22Rv1 (cell line): ENCODE measurements around the gene MAP2K2.
A peak's percentile ranks its signal among the peaks of the same experiment; 100 is the strongest.

Experiments
- H3K27ac ChIP-seq: fragments of 450-650 bp; 2 replicates; pipeline ENCODE4 v1.5.1; 2017
- CTCF ChIP-seq: fragments of 450-650 bp; IDR thresholded peaks from 2 replicates; pipeline ENCODE4 v1.5.1; 2017; ENCODE audit warnings: mild to moderate bottlenecking
- ZFX ChIP-seq: fragments of 450-650 bp; IDR thresholded peaks from 2 replicates; pipeline ENCODE4 v1.6.1; 2017; ENCODE audit warnings: antibody characterized with exemption, borderline replicate concordance

The MAP2K2 gene

GRCh38 chr19:4090356-4091220 lies 33.3 kb downstream of the MAP2K2 start:
- TF ChIP-seq CTCF (no peak), ZFX (no peak)
- H3K27ac ChIP-seq = no peak overlapping the region

- TF ChIP-seq CTCF (no peak), ZFX (no peak)
- H3K27ac ChIP-seq = no peak overlapping the region
Observed at GRCh38 chr19:4089946-4090345, 34.0 kb downstream of the MAP2K2 start.

GRCh38 chr19:4089400-4089908 lies 34.5 kb downstream of the MAP2K2 start:
- TF ChIP-seq ZFX (no peak), CTCF (no peak)
- H3K27ac ChIP-seq = no peak overlapping the region

GRCh38 chr19:4088975-4089374 lies 34.9 kb downstream of the MAP2K2 start:
- no peak for TF ChIP-seq CTCF
- TF ChIP-seq ZFX = no peak
- H3K27ac ChIP-seq = no peak overlapping the region

GRCh38 chr19:4087787-4088679 lies 35.9 kb downstream of the MAP2K2 start:
- TF ChIP-seq ZFX = no peak
- no peak for TF ChIP-seq CTCF
- no peak overlapping the region for H3K27ac ChIP-seq

- H3K27ac ChIP-seq = peak overlapping the region; percentile 51
- TF ChIP-seq CTCF (no peak), ZFX (no peak)
Observed at GRCh38 chr19:4086411-4086867, 37.5 kb downstream of the MAP2K2 start.
